Right lobe of liver (tissue), 4 donors: ENCODE measurements around the gene RAD17.

Experiments
- POLR2A ChIP-seq: fragments of 450-650 bp; IDR thresholded peaks from one replicate; pipeline ENCODE4 v1.6.1; 2017; ENCODE audit warnings: antibody characterized with exemption, mild to moderate bottlenecking
- TF ChIP-seq, protein P1 (sequence below), 4 donors: fragments of 200-600 bp in 3 of 4; fragments of 450-650 bp in 1 of 4; IDR thresholded peaks; one replicate each; pipeline versions ENCODE4 v1.5.1 to v1.8.0; 2016 to 2022; ENCODE audit warnings: antibody characterized with exemption in 4 of 4, mild to moderate bottlenecking in 2 of 4
- donor health status: DM: no; HTN: no; CAD: no.
- donor health status: DM: no; HTN: no; CAD: no.
- donor health status: DM: no; HTN: yes; CAD: no.

GRCh38 chr5:69343083-69343482 lies 26.5 kb upstream of the RAD17 start:
- no peak for TF ChIP-seq POLR2A
- TF ChIP-seq, protein P1, sequence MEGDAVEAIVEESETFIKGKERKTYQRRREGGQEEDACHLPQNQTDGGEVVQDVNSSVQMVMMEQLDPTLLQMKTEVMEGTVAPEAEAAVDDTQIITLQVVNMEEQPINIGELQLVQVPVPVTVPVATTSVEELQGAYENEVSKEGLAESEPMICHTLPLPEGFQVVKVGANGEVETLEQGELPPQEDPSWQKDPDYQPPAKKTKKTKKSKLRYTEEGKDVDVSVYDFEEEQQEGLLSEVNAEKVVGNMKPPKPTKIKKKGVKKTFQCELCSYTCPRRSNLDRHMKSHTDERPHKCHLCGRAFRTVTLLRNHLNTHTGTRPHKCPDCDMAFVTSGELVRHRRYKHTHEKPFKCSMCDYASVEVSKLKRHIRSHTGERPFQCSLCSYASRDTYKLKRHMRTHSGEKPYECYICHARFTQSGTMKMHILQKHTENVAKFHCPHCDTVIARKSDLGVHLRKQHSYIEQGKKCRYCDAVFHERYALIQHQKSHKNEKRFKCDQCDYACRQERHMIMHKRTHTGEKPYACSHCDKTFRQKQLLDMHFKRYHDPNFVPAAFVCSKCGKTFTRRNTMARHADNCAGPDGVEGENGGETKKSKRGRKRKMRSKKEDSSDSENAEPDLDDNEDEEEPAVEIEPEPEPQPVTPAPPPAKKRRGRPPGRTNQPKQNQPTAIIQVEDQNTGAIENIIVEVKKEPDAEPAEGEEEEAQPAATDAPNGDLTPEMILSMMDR (IDR thresholded peaks at IDR 0.05): no peak
